HG03135 (cell line): ENCODE measurements around the gene PZP.
"Not testable (repeated sequence)": the region's sequence is repeated elsewhere in the genome, so short reads cannot be mapped to it uniquely, and the experiment has no call there.

Source experiments
- ATAC-seq: cut with Tn5 transposase; IDR thresholded peaks from one replicate; pipeline ENCODE4 v1.9.1; 2021; ENCODE audit warnings: mild to moderate bottlenecking, moderate library complexity; ENCODE audit not compliant: unreplicated experiment

PZP gene

DNA sequence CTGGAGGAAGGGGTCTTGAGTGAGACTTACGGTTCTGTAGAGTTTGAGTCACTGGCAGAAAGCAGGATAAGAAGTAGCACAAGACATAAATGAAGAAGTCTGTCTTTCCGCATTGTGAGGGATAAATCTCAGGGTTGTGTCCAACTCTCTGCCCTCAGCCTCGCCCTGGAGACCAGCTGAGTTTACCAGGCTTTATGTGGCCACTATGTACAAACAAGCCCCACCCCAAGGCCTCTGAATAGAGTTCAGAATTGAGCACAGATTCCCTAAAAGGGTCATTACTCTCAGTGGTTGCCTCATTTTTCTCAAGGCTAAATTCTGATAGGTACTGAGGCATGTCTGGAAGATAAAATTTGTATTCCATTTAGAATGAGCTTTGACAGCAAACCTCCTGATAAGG lies at the start of gene PZP:
Gene PZP, minus strand, starts transcription at position 167 of the 400 bp plus-strand sequence. Its CDS starts 54 bp downstream, at position 113.
- no peak for ATAC-seq

DNA sequence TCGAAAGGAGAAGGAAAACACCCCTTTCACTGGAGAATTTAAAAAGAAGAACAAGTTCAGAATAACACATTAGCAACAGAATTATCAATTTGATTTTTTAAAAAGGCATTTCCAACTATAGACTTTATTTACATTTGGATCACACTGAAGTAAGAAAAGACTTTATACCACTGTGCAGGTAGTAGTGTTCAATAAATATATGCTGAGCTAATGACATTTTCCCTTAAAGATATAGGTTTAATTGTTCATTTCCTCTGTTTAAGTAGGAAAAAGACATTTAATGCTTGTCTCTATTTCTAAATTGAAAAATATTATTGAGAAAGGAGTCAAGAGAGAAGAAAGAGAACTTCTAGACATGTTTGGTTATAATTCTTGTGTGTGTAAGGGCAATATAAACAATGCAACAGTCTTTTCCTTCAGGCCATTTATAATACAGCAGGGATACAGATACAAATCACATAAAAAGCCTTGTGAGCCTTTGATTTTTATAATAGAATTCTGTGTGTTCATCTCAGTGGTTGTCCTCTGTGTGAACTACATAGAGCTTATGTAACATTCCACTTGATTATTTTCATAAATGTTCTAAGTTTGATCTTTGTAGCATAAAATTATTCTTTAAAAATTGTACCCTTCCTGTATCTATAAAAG lies 48.7 kb upstream of the PZP start:
- ATAC-seq = no peak

DNA sequence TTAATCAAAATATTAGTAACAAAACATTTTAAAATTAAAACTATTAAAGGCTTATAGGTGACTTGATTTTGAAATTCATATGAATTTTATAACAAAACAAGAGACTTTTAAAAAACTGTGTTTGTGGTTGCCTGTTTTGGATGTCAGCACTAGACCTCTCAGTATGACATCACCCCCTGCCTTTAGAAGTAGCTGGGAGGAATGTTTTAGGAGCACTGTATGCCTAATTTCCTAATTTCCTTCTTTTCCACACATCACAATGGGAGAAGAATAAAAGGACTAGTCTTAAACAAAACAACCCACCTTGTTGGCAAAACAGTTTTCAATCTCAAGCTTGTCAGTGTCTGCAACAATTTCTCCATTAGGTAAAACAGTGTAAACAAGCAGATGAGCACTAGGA lies 48.1 kb upstream of the PZP start:
- ATAC-seq = no peak

DNA sequence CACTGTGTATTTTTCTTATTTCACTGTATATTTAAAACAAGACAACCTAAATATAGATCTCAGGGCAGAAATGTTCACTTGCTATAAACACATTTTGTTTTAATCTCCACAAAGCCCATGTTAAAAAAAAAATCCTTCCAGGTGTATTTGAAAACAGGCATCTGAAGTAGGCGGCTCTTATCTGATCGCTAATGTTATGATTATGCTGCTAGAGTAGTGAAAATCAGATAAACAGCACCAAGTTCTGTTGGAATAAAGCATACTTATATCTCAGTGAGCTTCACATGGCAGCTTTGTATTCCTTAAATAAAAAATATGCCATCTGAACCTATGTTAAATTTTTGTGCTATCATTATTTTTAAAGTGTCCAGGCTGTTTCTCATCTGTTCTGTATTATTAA lies 47.6 kb upstream of the PZP start:
- ATAC-seq = no peak

DNA sequence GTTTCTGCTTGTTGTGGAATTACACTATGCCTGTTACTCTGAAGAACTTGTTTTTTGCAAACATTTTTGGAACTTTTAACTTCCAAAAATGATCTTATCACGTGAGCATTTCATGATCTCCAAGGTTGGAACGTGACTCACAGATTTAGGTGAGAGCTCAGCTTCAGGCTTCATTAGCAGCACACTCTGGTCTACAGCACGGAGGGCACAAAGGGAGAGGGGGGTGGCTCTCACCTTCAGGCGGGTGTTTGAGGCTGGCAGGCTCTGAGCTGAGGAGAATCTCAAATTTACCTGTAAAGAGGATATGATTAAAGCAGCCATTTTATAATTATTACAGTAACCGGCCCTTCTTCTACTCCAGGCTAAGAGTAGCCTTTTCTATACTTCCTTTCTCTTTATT lies 45.3 kb upstream of the PZP start:
- ATAC-seq = no peak

DNA sequence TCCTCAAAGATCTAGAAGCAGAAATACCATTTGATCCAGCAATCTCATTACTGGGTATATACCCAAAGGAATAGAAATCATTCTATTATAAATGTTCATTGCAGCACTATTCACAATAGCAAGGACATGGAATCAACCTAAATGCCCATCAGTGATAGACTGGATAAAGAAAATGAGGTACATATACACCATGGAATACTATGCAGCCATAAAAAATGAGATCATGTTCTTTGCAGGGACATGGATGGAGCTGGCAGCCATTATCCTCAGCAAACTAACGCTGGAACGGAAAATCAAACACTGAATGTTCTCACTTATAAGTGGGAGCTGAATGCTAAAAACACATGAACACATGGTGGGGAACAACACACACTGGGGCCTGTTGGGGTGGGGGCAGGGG lies 44.6 kb upstream of the PZP start:
- ATAC-seq = not testable (repeated sequence)

DNA sequence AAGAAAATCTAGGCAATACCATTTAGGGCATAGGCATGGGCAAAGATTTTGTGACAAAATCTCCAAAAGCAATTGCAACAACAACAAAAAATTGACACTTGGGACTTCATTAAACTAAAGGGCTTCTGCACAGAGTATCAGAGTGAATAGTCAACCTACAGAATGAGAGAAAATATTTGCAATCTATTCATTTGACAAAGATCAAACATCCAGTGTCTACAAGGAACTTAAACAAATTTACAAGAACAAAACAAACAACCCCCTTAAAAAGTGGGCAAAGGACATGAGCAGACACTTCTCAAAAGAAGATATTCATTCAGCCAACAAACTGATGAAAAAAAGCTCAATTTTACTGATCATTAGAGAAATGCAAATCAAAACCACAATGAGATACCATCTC lies 44.1 kb upstream of the PZP start:
- ATAC-seq = no peak

DNA sequence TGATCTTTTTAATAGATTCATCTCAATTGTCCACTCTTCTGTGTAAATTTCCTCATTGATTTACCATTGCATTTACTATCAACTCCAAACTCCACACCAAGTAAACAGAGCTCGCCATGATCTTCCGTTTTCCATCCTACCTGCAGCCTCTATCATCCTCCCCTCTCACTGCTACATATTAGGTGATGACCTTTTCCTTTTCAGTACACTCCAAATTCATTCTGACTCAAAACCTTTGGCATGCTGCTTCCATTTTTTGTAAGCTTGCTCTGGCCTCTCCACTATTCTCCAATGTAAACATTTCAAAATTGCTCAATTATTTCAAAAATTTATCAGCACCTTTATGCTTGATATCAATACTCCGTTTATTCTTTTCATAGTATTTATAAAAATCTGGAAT lies 40.2 kb upstream of the PZP start:
- ATAC-seq = no peak

DNA sequence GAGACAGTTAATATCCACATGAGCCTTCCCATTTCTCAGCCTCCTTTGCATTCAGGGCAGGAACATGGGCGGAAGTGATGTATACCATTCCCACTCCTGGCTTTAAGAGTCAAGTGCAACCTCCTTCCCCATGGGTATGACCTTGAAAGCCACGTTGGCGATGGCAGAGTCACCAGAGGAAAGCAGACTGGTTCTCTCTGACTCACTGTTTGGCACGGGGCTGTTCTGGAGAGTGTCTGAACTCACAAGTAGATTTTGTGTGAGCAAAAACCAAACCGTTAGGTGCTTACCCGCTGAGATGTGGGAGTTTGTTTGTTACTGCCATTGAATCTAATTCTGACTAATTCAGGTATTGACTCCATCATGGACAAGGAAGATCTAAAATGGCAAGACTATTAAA lies 36.7 kb upstream of the PZP start:
- no peak for ATAC-seq

DNA sequence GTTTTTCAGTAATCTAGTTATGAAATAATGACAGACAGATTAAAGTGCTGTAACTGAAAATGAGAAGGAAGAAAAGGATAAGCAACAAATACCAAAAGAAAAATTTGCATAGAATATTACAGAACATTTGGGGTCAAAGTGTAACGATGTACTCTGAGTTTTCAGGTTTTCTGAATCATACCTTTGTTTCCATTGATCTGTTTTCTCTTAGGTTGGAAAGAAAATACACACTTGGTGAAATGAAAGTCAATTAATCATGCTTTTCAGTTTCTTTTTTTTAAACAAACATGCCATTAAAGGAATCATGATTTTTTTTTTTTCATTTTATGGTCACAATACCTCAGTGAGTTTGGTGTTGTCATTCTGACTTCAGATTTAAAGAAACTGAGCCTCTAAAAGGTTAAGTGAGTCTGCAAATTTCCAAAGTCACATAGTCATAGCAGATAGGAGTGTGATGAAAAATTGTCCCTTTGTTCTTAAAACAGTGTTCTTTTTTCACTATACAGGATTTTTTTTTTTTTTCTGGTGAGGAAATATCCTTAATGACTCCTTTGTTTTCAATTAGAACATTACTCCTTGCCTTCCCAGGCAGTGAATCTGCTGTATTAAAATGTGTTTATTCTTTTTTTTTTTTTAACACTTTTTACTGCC lies 35.9 kb upstream of the PZP start:
- no peak for ATAC-seq

DNA sequence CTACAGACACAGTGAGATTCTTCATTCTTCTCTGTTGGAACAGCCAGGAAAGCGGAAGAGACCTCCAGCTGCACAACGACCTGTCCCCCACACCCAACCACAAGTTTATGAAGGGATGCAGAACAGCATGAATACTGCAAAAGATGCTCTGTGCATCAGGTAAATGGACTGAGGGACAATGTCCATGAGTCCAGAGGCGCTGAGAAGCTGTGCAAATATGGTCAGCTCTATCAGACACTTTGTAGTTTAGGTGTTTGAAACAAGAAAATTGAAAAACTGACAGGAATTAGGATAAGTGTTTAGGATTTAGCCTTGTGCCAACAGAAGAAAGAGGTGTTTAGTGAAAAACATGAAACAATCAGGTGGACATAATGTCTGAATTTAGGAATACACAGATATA lies 33.1 kb upstream of the PZP start:
- no peak for ATAC-seq

DNA sequence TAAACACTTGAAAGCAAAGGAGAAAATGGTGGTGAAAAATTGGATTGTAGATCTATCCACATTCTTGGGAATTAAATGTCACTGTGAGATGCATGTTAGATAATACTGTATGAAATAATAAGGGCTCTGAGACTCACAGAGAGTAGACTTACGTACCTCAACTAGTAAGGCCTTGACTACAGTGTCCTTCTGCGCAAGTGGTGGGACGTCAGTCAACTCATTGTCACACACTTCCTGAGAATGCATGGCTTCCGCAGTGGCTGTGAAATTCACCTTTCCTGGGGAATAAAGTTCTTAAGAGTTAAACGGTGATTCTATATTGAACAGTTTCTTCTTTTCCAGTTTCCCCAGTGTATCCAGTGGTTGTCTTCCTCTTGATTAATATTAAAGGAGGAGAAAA lies 32.6 kb upstream of the PZP start:
- ATAC-seq = no peak

DNA sequence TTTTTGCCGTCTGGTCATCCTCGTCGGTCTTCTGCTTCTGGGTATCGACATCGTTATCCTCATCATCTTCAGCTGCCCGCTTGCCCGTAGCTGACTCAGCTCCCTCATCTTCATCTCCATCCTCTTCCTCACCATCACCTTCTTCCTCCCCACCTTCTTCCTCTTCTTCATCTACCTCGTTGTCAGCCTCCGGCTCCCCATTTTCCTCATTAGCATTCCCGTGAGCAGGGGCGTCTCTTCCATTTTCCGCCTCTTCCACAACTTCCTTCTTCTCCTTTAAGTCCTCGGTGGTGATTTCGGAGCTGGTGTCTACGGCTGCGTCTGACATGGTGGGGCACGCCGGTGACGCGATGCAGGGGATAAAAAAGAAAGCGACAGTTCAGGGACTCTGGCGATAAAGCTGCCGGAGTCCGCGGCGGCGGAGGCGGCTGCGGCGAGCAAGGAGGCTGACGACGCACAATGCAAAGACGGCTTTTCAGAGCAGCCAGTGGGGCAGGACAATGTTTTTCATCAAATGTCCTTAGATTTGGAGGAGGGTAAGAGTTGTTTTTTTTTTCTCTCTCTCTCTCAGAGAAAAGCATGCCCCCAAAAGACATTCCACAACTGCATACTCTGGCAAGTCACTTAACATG lies 31.9 kb upstream of the PZP start:
- ATAC-seq = not testable (repeated sequence)

DNA sequence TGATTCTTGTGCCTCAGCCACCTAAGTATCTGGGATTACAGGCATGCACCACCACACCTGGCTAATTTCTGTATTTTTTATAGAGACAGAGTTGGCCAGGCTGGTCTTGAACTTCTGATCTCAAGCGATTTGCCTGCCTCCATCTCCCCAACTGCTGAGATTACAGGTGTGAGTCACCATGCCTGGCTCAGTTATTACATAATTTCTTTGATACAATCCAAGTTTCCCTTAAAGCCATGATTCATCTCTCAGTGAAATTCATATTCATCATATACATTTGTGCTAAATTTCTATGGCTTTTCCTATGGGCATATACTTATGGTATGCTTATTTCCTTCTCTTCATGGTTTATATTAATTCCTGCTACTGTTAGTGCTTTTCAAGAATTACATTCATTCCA lies 29.1 kb upstream of the PZP start:
- ATAC-seq = no peak

DNA sequence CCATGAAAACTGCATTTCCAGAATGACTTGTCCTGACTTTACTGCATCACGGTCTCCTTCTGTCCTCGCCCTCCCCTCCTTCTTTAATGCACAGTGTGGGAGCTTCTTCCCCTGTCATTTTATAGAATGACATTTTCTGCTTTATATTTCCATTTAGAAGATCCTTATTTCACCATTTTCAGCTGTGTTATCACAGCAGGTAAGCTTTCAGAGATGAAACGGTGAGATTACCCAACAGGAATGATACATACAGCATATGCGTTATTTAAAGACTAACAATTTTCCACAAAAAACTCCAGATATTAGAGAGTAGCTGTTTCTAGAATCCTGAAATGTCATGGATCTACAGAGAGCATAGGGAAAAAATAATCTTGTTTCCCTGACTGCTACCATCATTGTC lies 27.3 kb upstream of the PZP start:
- no peak for ATAC-seq

DNA sequence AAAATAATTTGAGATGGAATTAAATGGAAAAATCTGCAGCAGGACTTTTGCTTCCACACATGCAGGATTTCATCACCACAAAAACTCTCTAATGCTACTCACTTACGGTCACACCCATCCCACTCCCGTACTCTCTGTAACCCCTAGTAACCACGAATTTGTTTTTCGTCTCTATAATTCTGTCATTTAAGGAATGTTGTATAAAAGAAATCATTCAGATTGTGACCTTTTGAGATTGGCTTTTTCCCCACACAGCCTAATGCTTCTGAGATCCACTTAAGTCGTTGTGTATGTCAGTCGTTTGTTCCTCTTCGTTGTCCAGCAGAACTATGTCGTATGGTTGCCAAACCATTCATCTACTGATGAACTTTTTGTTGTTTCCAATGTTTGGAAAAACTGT lies 19.8 kb upstream of the PZP start:
- no peak for ATAC-seq

DNA sequence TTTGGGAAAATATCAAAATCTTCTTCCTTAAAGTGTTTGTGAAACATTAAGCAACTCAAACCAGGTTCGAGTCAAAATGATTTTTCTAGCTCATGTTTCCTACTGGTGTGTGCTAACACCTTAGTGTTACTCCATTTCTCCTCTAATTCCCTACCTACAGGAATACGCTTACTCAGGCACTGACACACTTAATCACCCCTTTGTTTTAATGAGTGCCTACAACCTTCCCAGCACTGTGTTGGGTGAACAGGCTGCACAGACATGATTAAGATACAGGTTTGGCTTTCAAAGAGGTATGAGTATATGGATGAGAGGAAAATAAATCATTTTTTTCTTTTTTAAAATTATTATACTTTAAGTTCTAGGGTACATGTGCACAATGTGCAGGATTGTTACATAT lies 15.6 kb upstream of the PZP start:
- no peak for ATAC-seq

DNA sequence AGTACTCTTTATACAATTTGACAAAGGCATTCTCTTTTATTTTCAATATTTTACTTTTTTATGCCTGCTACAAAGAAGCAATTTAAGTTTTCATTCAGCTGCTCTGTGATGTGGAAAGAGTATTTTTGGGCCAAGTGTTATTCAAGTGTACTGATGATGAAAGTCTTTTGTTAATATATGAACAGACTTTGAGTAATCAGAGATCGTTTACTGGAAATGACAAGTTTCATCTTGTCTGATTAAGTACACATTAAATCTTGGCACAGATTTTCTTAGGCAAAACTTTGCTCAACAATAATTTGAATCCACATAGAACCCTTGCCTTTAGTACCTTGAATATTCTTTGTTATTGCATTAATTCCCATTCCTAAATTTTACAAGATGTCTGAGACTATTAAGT lies 13.3 kb upstream of the PZP start:
- no peak for ATAC-seq

DNA sequence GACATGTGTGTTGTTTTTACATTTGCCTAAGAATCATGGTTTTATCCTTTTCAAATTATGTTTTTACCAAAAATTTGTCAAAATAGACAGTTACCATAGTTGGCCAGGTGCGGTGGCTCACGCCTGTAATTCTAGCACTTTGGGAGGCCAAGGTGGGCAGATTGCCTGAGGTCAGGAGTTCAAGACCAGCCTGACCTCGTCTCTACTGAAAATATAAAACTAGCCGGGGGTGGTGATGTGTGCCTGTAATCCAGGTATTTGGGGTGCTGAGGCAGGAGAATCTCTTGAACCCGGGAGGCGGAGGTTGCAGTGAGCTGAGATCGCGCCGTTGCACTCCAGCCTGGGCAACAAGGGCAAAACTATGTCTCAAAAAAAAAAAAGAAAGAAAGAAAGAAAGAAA lies 12.8 kb upstream of the PZP start:
- not testable (repeated sequence) for ATAC-seq

DNA sequence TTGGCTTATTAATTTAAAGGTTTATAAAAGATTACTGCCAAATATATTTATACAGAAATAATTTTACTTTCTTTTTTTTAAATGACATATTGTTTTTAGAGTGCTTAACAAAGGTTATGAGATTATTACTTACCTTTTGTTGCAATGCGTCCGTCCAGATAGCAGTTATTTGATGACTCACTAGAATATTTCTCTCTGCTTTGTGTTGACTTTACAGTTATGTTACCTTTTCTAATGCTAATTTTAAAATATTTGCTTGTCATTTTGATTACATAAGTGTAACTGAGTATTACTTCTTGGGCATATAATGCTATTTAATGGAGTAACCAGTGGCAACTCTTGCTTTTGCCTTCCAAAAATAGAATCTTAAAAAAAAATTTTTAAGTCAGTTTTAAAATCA lies 6.3 kb upstream of the PZP start:
- ATAC-seq = no peak

DNA sequence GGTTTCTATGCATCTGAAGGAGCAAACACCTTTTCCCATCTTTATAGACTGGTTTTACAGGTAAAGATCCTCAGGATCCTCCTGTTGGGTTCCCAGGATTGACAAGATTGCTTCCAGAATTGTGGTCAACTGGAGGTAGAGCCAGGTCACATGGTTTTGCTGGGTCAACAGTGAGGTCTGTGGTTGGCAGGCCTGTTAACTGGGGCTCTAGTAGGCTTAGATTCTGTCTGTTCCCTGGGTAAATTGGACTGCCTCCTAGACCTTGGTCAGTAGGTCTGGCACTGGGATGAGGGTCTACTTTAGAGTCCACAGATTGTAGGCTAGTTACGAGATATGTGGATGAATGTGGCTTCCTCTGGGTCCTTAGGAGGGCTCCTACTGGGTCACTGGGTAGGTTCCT lies 3.5 kb upstream of the PZP start:
- ATAC-seq = no peak

DNA sequence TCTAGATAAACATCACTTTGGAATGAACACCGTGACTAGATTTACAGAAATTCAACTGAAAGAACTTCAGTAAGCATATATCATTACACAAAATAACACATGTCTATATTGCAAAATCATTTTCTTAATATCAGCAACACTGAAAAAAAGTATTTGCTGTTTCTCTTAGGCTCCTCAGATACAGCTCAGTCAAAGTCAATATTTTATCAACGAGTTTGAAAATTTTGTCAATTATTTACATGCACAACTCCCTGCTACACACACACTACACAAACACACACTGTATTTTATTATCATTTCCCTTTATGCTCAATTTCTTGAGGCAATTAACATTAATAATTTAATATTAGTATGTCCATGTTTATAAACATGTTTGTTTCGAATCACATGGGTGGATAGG lies 3.8 kb downstream of the PZP start:
- ATAC-seq = no peak

DNA sequence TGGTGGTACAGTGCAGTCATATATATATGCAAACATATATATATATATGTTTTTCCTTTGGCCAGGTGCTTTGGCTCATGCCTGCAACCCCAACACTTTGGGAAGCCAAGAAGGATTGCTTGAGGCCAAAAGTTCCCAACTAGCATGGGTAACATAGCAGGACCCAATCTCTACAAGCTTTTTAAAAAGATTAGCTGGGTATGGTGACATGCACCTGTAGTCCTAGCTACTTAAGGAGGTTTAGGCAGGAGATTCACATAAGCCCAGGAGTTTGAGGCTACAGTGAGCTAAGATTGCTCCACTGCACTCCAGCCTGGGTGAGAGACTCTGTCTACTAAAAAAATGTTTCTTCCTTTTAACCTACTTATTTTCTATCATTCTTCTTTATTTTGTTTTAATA lies 10.2 kb downstream of the PZP start:
- no peak for ATAC-seq
